NCI-H460 (cell line): ENCODE results near the gene CIROP. TPM values are rescaled to one million over a fixed set of nuclear protein-coding genes. Genes with fewer than 3 reads are reported as not detected.

Source experiments
- DNase-seq: peaks from one replicate; pipeline ENCODE4 v3.0.0-alpha.2; 2016; ENCODE audit warnings: low read depth; ENCODE audit errors: extremely low read depth
- total RNA-seq: library from RNA; depleted of rRNA; stranded (reverse); fragments of >200 nt; shearing (Covaris generic); gene quantifications from 2 replicates; pipeline ENCODE4 v1.2.3, GENCODE V29; 2014; rRNA removed

The CIROP gene
- total RNA-seq, 1 experiment from 2014 or later, result not detected

DNA sequence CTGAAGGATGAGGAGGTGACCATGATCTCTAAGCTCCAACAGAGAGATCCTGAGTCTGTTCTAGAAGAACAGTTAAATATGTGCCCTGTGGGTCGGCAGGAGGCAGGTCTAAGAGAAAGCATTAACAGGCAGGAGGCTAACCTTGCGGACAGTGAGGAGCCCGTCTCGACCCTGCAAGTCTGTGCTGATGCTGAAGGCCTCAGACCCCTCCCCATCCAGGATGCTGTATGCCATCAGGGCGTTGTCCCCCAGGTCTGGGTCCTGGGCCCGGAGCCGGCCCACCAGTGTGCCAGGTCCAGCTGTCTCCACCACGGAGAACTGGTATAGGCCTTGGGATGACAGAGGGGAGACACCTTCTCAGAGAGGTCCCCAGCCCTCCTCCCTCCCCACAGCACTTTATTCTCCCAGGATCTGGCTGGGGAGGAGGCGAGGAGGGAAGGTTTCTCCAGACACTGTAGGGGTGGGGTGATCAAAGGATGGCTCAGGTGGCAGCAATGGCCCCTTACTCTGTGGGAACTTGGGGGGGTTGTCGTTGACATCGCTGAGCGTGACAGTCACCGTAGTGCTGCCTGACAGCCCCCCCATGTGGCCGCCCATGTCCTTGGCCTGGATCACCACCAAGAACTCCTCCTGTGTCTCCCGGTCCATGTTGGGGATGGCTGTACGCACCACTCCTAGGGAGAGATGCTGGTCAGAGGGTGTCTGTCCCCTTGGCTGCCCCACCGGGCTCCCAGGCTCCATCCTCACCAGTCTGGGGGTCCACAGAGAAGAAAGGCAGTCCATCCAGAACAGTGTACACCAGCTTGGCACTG, 50.6 kb downstream of the CIROP start:
- DNase-seq, result no peak

DNA sequence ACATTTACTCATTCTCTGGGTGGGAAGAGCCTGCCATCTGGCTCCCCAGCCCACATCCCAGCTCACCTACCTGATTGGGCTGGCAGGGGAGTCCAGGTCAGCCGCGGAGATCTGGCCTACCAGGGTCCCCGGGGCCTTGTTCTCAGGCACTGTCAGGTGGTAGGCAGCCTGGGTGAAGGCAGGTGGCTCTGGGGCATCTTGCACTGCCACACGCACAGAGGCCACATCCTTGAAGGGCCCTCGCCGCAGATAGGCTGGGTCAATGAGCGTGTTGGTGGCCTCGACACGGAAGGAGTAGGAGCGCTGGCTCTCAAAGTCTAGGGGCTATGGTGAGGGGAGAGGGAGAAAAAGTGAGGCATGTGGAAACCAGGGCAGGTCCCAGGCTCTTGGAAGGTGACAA, 51.4 kb downstream of the CIROP start:
- no peak for DNase-seq

DNA sequence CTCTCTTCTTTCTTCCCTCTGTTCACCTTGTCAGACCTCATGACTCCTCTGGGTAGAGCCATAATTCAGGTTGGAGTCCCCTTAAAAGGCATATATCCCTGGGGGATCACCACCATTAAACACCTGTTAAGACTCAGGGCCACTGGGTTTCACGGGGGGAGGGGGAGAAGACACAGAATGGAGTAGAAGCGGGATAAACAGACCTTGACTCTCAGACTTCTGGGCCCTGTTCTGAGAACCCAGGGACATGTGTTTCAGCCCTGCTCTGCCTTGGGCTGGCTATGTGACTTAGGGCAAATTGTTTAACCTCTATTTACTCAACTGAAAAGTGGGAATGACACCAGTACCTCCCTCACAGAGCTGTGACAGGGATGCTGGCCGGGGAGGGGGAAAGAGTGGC, 52.1 kb downstream of the CIROP start:
- DNase-seq, result no peak

DNA sequence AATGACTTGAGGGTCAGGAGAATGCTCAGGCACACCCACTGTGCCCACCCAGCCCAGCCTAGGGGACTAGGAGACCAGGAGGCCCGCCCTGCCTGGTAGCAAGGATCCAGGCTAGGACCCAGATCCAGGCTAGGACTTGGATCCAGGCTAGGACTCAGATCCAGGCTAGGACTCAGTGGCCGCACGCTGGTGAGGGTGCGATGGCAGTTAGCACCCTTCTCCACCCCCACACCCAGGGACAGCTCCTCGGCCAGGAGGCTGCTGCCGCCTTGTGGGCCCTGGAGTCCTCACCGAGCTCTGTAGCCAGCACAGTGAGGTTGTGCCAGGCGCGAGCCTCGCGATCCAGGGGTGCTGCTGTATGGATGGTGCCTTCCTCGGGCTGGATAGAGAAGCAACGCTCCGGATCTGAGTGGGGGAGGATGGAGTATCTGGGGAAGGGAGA, 52.6 kb downstream of the CIROP start:
- DNase-seq, result no peak

DNA sequence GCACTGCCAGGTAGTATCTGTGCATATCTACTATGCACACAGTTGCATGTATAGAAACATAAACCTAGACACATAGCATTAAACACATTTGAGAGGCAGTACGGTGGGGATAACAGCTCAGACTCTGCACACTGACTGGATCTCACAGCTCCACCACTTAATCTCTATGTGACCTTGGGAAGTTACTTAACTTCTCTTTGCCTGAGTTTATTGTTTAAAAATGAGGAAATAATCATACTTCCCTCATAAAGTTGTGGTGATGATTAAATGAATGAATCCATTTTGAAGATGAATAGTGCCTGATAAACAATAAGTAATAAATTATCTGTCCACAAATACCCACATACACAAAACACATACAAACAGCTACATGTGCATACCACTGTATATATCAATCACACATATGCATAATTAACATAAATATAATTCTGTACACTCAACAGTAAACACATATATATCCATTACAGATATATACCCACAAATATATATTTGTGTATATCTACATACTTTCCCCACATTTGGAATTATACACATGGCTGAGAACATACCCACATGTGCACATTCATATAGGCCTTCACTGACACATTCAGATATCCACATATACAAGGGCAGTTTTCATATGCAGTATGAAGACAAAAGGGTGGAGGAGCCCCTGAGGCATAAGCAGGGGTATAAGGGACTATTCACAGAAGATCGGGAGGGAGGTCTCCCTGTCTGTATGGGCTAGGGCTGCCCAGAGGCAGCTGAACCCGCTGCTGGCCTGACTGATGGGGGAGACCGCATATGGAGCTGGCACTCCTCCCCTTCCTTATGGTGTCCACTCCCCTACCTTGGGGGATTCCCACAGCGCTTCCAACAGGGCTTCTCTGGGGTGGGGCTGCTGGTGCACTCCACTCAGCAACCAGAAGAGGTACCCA, 53.4 kb downstream of the CIROP start:
- DNase-seq, result no peak

Other genes with a start within 250 kb of the CIROP start
- 102 and 107 TPM in 2 replicates for gene LRP10, start 233.2 kb downstream of the CIROP start, total RNA-seq
- gene REM2, start 221.8 kb downstream of the CIROP start, total RNA-seq, result 0.32 and 0.37 TPM in 2 replicates
- 54.4 and 64.8 TPM in 2 replicates for gene RBM23, start 185.8 kb downstream of the CIROP start, total RNA-seq
- 147 and 170 TPM in 2 replicates for gene PRMT5, start 175.6 kb downstream of the CIROP start, total RNA-seq
- 77.6 and 81.7 TPM in 2 replicates for gene HAUS4, start 147.9 kb downstream of the CIROP start, total RNA-seq
- 61.0 and 75.1 TPM in 2 replicates for gene AJUBA, start 122.4 kb downstream of the CIROP start, total RNA-seq
- 12.8 and 15.1 TPM in 2 replicates for gene C14orf93, start 94.8 kb downstream of the CIROP start, total RNA-seq
- gene PSMB5, start 70.1 kb downstream of the CIROP start, total RNA-seq, result 191 and 254 TPM in 2 replicates
- gene PSMB11, start 62.8 kb downstream of the CIROP start, total RNA-seq, result not detected in 2 replicates
- 4.4 and 4.6 TPM in 2 replicates for gene CDH24, start 47.5 kb downstream of the CIROP start, total RNA-seq
- 73.8 and 92.9 TPM in 2 replicates for gene ACIN1, start 9.9 kb downstream of the CIROP start, total RNA-seq
- 41.5 and 45.7 TPM in 2 replicates for gene C14orf119, start 9.5 kb downstream of the CIROP start, total RNA-seq
- gene CEBPE, start 14.3 kb upstream of the CIROP start, total RNA-seq, result not detected in 2 replicates
- 1.0 and 1.1 TPM in 2 replicates for gene SLC7A8, start 78.7 kb upstream of the CIROP start, total RNA-seq
- gene RNF212B, start 132.9 kb upstream of the CIROP start, total RNA-seq, result not detected in 2 replicates
- gene HOMEZ, start 181.1 kb upstream of the CIROP start, total RNA-seq, result 7.1 and 7.8 TPM in 2 replicates
- 6.8 and 7.5 TPM in 2 replicates for gene PPP1R3E, start 197.9 kb upstream of the CIROP start, total RNA-seq
- gene BCL2L2, start 201.8 kb upstream of the CIROP start, total RNA-seq, result 21.2 and 25.9 TPM in 2 replicates
- gene PABPN1, start 216.5 kb upstream of the CIROP start, total RNA-seq, result 70.8 and 90.2 TPM in 2 replicates
- 1.6 and 2.2 TPM in 2 replicates for gene SLC22A17, start 247.9 kb upstream of the CIROP start, total RNA-seq